OCI-LY7 (cell line): ENCODE data around the gene TRIM22.

ENCODE experiments used
- EZH2phosphoT487 ChIP-seq: fragments of 200-600 bp; sonication (generic); IDR thresholded peaks from 2 replicates; pipeline ENCODE4 v1.6.1; 2018; ENCODE audit warnings: low read depth, borderline replicate concordance, mild to moderate bottlenecking, mixed run types, antibody characterized with exemption, low read length, moderate library complexity, mixed read lengths
- TF ChIP-seq, protein P1 (sequence below): fragments of 200-600 bp; sonication (generic); conservative IDR thresholded peaks from 2 replicates; pipeline ENCODE4 v1.5.1; 2014; ENCODE audit warnings: mild to moderate bottlenecking, antibody characterized with exemption, low read length, moderate library complexity, mixed read lengths

DNA sequence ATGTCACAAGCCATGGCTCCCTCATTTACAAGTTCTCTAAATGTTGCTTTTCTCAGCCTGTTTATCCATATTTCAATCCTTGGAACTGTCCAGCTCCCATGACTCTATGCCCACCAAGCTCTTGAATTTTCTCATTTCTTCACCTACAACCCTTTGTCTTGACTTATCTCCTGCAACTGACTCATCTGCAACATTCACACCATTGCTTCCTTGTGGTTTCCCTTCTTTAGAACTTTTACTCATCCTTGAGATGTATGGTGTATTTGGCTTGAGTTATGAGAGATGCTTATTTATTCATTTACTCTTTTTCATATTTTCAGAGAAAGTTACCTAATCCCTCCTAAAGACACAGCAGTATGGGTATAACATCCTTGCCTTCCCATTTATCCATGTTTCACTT is 46.0 kb upstream of the TRIM22 start:
- TF ChIP-seq, protein P1, sequence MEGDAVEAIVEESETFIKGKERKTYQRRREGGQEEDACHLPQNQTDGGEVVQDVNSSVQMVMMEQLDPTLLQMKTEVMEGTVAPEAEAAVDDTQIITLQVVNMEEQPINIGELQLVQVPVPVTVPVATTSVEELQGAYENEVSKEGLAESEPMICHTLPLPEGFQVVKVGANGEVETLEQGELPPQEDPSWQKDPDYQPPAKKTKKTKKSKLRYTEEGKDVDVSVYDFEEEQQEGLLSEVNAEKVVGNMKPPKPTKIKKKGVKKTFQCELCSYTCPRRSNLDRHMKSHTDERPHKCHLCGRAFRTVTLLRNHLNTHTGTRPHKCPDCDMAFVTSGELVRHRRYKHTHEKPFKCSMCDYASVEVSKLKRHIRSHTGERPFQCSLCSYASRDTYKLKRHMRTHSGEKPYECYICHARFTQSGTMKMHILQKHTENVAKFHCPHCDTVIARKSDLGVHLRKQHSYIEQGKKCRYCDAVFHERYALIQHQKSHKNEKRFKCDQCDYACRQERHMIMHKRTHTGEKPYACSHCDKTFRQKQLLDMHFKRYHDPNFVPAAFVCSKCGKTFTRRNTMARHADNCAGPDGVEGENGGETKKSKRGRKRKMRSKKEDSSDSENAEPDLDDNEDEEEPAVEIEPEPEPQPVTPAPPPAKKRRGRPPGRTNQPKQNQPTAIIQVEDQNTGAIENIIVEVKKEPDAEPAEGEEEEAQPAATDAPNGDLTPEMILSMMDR, result no peak
- TF ChIP-seq EZH2phosphoT487, result no peak
